DND-41 (cell line): Measurements from ENCODE around the gene AMACR.

ENCODE experiments used
- EZH2 ChIP-seq: IDR thresholded peaks from 3 replicates; pipeline ENCODE4 v1.6.1; 2012; ENCODE audit warnings: borderline replicate concordance, low read depth, mild to moderate bottlenecking, moderate library complexity, low read length, inconsistent platforms; ENCODE audit not compliant: severe bottlenecking
- TF ChIP-seq, protein P1 (sequence below): IDR thresholded peaks from 2 replicates; pipeline ENCODE4 v1.5.1; 2012; ENCODE audit warnings: borderline replicate concordance, low read length, moderate library complexity, mild to moderate bottlenecking; ENCODE audit not compliant: poor library complexity, severe bottlenecking; ENCODE audit errors: extremely low read depth

DNA sequence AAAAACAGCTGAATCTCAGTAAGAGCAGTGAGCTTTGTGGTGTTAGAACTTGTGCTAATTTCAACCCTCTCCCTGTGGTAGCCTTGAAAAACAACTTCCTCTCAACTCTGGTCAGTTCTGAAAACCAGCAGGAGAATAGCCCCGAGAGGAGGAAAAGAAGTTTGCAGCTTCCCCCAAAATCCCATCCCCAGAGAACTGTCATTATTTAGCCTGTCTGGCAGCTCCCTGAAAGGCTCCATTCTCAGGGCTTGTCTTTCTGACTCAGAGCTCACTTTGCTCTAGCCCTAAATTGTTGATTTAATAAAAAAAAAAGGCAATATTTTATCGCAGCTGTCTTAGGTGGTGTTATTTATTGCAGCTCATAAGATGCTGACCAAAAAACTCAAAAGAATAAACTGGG lies 12.0 kb downstream of the AMACR start:
- TF ChIP-seq, protein P1, sequence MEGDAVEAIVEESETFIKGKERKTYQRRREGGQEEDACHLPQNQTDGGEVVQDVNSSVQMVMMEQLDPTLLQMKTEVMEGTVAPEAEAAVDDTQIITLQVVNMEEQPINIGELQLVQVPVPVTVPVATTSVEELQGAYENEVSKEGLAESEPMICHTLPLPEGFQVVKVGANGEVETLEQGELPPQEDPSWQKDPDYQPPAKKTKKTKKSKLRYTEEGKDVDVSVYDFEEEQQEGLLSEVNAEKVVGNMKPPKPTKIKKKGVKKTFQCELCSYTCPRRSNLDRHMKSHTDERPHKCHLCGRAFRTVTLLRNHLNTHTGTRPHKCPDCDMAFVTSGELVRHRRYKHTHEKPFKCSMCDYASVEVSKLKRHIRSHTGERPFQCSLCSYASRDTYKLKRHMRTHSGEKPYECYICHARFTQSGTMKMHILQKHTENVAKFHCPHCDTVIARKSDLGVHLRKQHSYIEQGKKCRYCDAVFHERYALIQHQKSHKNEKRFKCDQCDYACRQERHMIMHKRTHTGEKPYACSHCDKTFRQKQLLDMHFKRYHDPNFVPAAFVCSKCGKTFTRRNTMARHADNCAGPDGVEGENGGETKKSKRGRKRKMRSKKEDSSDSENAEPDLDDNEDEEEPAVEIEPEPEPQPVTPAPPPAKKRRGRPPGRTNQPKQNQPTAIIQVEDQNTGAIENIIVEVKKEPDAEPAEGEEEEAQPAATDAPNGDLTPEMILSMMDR: no peak
- no peak for TF ChIP-seq EZH2
